K562 (cell line): ENCODE measurements around the gene IGFBPL1.

Experiments used
- E2F4 ChIP-seq: sonication (generic); formaldehyde crosslinking; IDR thresholded peaks from 2 replicates; pipeline ENCODE4 v1.8.0; 2022; ENCODE audit warnings: mild to moderate bottlenecking, low read depth, missing genetic modification reagents
- EP300 ChIP-seq: IDR thresholded peaks from 2 replicates; pipeline ENCODE4 v1.6.1; 2012; ENCODE audit warnings: low read length, improper control_type of control experiment
- EZH2 ChIP-seq: IDR thresholded peaks from 2 replicates; pipeline ENCODE4 v1.6.1; 2012; ENCODE audit warnings: low read depth, mild to moderate bottlenecking, inconsistent platforms, low read length, borderline replicate concordance
- HNRNPLL ChIP-seq: fragments of 200-400 bp; formaldehyde crosslinking; IDR thresholded peaks from 2 replicates; pipeline ENCODE4 v1.6.1; 2017; ENCODE audit warnings: low read length, low read depth, mild to moderate bottlenecking; ENCODE audit not compliant: poor library complexity, severe bottlenecking
- NFRKB ChIP-seq: fragments of 450-650 bp; IDR thresholded peaks from 2 replicates; pipeline ENCODE4 v1.6.1; 2016; ENCODE audit warnings: low read depth
- RCOR1 ChIP-seq, 2 experiments: IDR thresholded peaks; 2 replicates each; pipeline ENCODE4 v1.6.1; 2012; ENCODE audit warnings: low read depth in 2 of 2, low read length in 2 of 2, borderline replicate concordance in 1 of 2, improper control_type of control experiment in 1 of 2
- TGIF2 ChIP-seq: sonication (generic); formaldehyde crosslinking; IDR thresholded peaks from 2 replicates; pipeline ENCODE4 v1.8.1; 2022; ENCODE audit warnings: mild to moderate bottlenecking, missing genetic modification reagents, moderate library complexity
- TF ChIP-seq, protein P1 (sequence below), 3 experiments: IDR thresholded peaks in 2 of 3; conservative IDR thresholded peaks in 1 of 3; 2 replicates each; pipeline ENCODE4 v1.5.1; 2011 to 2012; ENCODE audit warnings: low read length in 3 of 3, mild to moderate bottlenecking in 3 of 3, control low read depth in 2 of 3, improper control_type of control experiment in 1 of 3, inconsistent platforms in 1 of 3, low read depth in 1 of 3, mixed read lengths in 1 of 3, moderate library complexity in 1 of 3; ENCODE audit not compliant: insufficient read depth in 2 of 3
- TF ChIP-seq, protein P2 (sequence below), 2 experiments: fragments of 450-650 bp in 1 of 2; sonication (generic) in 1 of 2; formaldehyde crosslinking in 1 of 2; IDR thresholded peaks in 1 of 2; conservative IDR thresholded peaks in 1 of 2; 2 replicates each; pipeline versions ENCODE4 v1.6.1 to v1.8.1; 2016 to 2023; ENCODE audit warnings: mild to moderate bottlenecking in 2 of 2, moderate library complexity in 2 of 2, inconsistent platforms in 1 of 2, missing genetic modification reagents in 1 of 2

GRCh38 chr9:38360839-38361472 is 63.3 kb downstream of the IGFBPL1 start:
- no peak for TF ChIP-seq TGIF2 (CRISPR knock-in tag)
- TF ChIP-seq NFRKB: no peak
- TF ChIP-seq EP300: no peak
- no peak for TF ChIP-seq E2F4
- TF ChIP-seq, protein P1, sequence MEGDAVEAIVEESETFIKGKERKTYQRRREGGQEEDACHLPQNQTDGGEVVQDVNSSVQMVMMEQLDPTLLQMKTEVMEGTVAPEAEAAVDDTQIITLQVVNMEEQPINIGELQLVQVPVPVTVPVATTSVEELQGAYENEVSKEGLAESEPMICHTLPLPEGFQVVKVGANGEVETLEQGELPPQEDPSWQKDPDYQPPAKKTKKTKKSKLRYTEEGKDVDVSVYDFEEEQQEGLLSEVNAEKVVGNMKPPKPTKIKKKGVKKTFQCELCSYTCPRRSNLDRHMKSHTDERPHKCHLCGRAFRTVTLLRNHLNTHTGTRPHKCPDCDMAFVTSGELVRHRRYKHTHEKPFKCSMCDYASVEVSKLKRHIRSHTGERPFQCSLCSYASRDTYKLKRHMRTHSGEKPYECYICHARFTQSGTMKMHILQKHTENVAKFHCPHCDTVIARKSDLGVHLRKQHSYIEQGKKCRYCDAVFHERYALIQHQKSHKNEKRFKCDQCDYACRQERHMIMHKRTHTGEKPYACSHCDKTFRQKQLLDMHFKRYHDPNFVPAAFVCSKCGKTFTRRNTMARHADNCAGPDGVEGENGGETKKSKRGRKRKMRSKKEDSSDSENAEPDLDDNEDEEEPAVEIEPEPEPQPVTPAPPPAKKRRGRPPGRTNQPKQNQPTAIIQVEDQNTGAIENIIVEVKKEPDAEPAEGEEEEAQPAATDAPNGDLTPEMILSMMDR (IDR thresholded peaks at IDR 0.05 in 2 of 3, conservative IDR thresholded peaks at IDR 0.05 in 1 of 3; ENCODE audit: insufficient read depth in 2 of 3, low read depth in 1 of 3, low read length in 3 of 3): no peak
- TF ChIP-seq, protein P2, sequence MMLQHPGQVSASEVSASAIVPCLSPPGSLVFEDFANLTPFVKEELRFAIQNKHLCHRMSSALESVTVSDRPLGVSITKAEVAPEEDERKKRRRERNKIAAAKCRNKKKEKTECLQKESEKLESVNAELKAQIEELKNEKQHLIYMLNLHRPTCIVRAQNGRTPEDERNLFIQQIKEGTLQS (IDR thresholded peaks at IDR 0.05): no peak
- TF ChIP-seq, protein P2 (CRISPR knock-in tag; conservative IDR thresholded peaks at IDR 0.05): no peak
- no peak for TF ChIP-seq RCOR1 (IDR thresholded peaks at IDR 0.05; ENCODE audit: borderline replicate concordance in 1 of 2, low read depth in 2 of 2, low read length in 2 of 2)
- TF ChIP-seq EZH2: no peak
- TF ChIP-seq HNRNPLL: no peak
